Measurements from ENCODE around the gene TMPRSS13. TPM values are rescaled to one million over a fixed set of nuclear protein-coding genes. Genes with fewer than 3 reads are reported as not detected.

The TMPRSS13 gene
- total RNA-seq, 1 experiment from 2014 or later, result 53.1 TPM

DNA sequence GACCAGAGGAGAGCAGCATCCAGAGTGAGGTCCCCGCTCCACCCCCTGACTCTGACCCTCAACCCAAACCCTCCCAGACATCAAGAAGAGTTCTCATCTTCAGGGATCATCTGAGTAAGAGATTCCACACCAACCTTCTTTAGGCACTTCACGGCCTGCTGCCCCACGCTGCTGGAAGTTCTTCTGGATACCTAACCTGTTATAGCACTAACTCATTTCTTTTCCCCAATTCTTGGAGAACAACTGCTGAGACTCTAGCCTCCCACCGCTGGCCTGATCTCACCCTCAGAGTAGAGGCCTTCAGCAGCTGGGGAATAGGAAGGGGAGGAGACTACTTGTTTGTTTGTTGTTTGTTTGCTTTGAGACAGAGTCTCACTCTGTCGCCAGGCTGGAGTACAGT is 7.3 kb downstream of the TMPRSS13 start:
- Histone ChIP-seq H3K4me3 (ENCODE audit: low read depth, low read length) (no peak overlapping the region), H3K27me3 (replicated peaks; ENCODE audit: control insufficient read depth, insufficient read depth, low read length) (no peaks in the 10 kb centered on the region), H3K4me1 (no peaks in the 10 kb centered on the region; the same call in 1 of the 2 replicates), H3K36me3 (ENCODE audit: control insufficient read depth, insufficient read depth, low read length) (no peaks in the 10 kb centered on the region), H3K9me3 (no peaks in the 10 kb centered on the region)
- no peak overlapping the region for H3K27ac Mint-ChIP-seq (ENCODE audit: unreplicated experiment)
- CTCF ChIA-PET, result interaction anchor here (0.5 to 1.1 kb wide), 3 partner anchors 8 to 14 kb away, joined by 4 to 5 read pairs (median 4); no protein-coding TSS in a partner anchor
- H3K4me1 Mint-ChIP-seq (ENCODE audit: low read depth, unreplicated experiment), result peaks cover 4% of the 10 kb centered on the region
- H3K36me3 Mint-ChIP-seq (ENCODE audit: insufficient read depth, unreplicated experiment), result peaks cover 2% of the 10 kb centered on the region
- H3K4me3 Mint-ChIP-seq (ENCODE audit: unreplicated experiment), result no peak overlapping the region
- H3K27me3 Mint-ChIP-seq (ENCODE audit: insufficient read depth, unreplicated experiment), result no peaks in the 10 kb centered on the region
- POLR2A ChIA-PET, result no interaction called here
- DNase-seq, result no peak
- intact Hi-C loops (cut with micrococcal nuclease; ENCODE audit: unreplicated experiment), result no loop called here
- H3K9me3 Mint-ChIP-seq (ENCODE audit: unreplicated experiment), result no peaks in the 10 kb centered on the region
- TF ChIP-seq CTCF (IDR thresholded peaks at IDR 0.05; ENCODE audit: insufficient read depth in 1 of 2, low read depth in 1 of 2, low read length in 1 of 2, severe bottlenecking in 1 of 2, unreplicated experiment in 1 of 2), result no peak
- no TSS peak for BruUV-seq (replicated peaks)

GRCh38 chr11:117921456-117921855 is 7.7 kb downstream of the TMPRSS13 start:
- ChIA-PET CTCF (interaction anchor here (0.5 to 1.1 kb wide), 5 partner anchors 9 to 15 kb away, joined by 3 to 8 read pairs (median 4); no protein-coding TSS in a partner anchor), POLR2A (no interaction called here)
- intact Hi-C loops (cut with micrococcal nuclease; ENCODE audit: unreplicated experiment), result no loop called here
- no peaks in the 10 kb centered on the region for H3K36me3 Mint-ChIP-seq (ENCODE audit: insufficient read depth, unreplicated experiment)
- no peak for TF ChIP-seq CTCF (IDR thresholded peaks at IDR 0.05; ENCODE audit: insufficient read depth in 1 of 2, low read depth in 1 of 2, low read length in 1 of 2, severe bottlenecking in 1 of 2, unreplicated experiment in 1 of 2)
- H3K9me3 ChIP-seq, result no peaks in the 10 kb centered on the region
- no peaks in the 10 kb centered on the region for H3K36me3 ChIP-seq (ENCODE audit: control insufficient read depth, insufficient read depth, low read length)
- no peaks in the 10 kb centered on the region for H3K4me1 Mint-ChIP-seq (ENCODE audit: low read depth, unreplicated experiment)
- H3K4me1 ChIP-seq, result no peaks in the 10 kb centered on the region; the same call in 1 of the 2 replicates
- no peak overlapping the region for H3K4me3 Mint-ChIP-seq (ENCODE audit: unreplicated experiment)
- no peak overlapping the region for H3K4me3 ChIP-seq (ENCODE audit: low read depth, low read length)
- no peaks in the 10 kb centered on the region for H3K9me3 Mint-ChIP-seq (ENCODE audit: unreplicated experiment)
- BruUV-seq (replicated peaks), result no TSS peak
- no peak overlapping the region for H3K27ac Mint-ChIP-seq (ENCODE audit: unreplicated experiment)
- no peaks in the 10 kb centered on the region for H3K27me3 Mint-ChIP-seq (ENCODE audit: insufficient read depth, unreplicated experiment)
- H3K27me3 ChIP-seq (replicated peaks; ENCODE audit: control insufficient read depth, insufficient read depth, low read length), result no peaks in the 10 kb centered on the region
- DNase-seq, result no peak

GRCh38 chr11:117919781-117920221 is 9.4 kb downstream of the TMPRSS13 start:
- no peaks in the 10 kb centered on the region for H3K9me3 ChIP-seq
- intact Hi-C loops (cut with micrococcal nuclease; ENCODE audit: unreplicated experiment), result no loop called here
- Mint-ChIP-seq H3K27ac (ENCODE audit: unreplicated experiment) (no peak overlapping the region), H3K36me3 (ENCODE audit: insufficient read depth, unreplicated experiment) (peaks cover 2% of the 10 kb centered on the region), H3K4me3 (ENCODE audit: unreplicated experiment) (no peak overlapping the region), H3K4me1 (ENCODE audit: low read depth, unreplicated experiment) (no peaks in the 10 kb centered on the region), H3K27me3 (ENCODE audit: insufficient read depth, unreplicated experiment) (no peaks in the 10 kb centered on the region), H3K9me3 (ENCODE audit: unreplicated experiment) (no peaks in the 10 kb centered on the region)
- no peaks in the 10 kb centered on the region for H3K36me3 ChIP-seq (ENCODE audit: control insufficient read depth, insufficient read depth, low read length)
- POLR2A ChIA-PET, result no interaction called here
- no peaks in the 10 kb centered on the region for H3K27me3 ChIP-seq (replicated peaks; ENCODE audit: control insufficient read depth, insufficient read depth, low read length)
- H3K4me3 ChIP-seq (ENCODE audit: low read depth, low read length), result no peak overlapping the region
- DNase-seq, result peak in 1 of 2 experiments; percentile 51
- CTCF ChIA-PET, result interaction anchor here (1.5 to 3.3 kb wide), 2 partner anchors 27 to 112 kb away, joined by 3 to 18 read pairs; no protein-coding TSS in a partner anchor
- no peaks in the 10 kb centered on the region; the same call in 1 of the 2 replicates for H3K4me1 ChIP-seq
- TF ChIP-seq CTCF (IDR thresholded peaks at IDR 0.05; ENCODE audit: insufficient read depth in 1 of 2, low read depth in 1 of 2, low read length in 1 of 2, severe bottlenecking in 1 of 2, unreplicated experiment in 1 of 2), result no peak
- BruUV-seq (replicated peaks), result no TSS peak

Measured in Caco-2 (cell line).